Skeletal muscle tissue (tissue), 4 donors: ENCODE results near the gene TSFM. TPM values are rescaled to one million over a fixed set of nuclear protein-coding genes. Genes with fewer than 3 reads are reported as not detected.
"Not testable (repeated sequence)": the region's sequence is repeated elsewhere in the genome, so short reads cannot be mapped to it uniquely, and the experiment has no call there.

Source experiments
- H3K27ac ChIP-seq: one replicate; pipeline ENCODE4 v1.7.0; 2013; ENCODE audit warnings: mild to moderate bottlenecking, low read depth, low read length, inconsistent platforms
- H3K27me3 ChIP-seq, 3 donors: one replicate each; pipeline ENCODE4 v1.7.0; 2013; ENCODE audit warnings: low read length in 3 of 3; ENCODE audit not compliant: control insufficient read depth in 3 of 3, insufficient read depth in 3 of 3
- H3K36me3 ChIP-seq, 3 donors: one replicate each; pipeline ENCODE4 v1.7.0; 2013; ENCODE audit warnings: low read length in 3 of 3; ENCODE audit not compliant: control insufficient read depth in 3 of 3, insufficient read depth in 3 of 3
- H3K4me1 ChIP-seq, 3 donors: one replicate each; pipeline ENCODE4 v1.7.0; 2013; ENCODE audit warnings: low read length in 3 of 3, mild to moderate bottlenecking in 3 of 3; ENCODE audit not compliant: control insufficient read depth in 3 of 3, insufficient read depth in 3 of 3
- H3K4me3 ChIP-seq, 3 donors: one replicate each; pipeline ENCODE4 v1.7.0; 2013; ENCODE audit warnings: low read length in 3 of 3
- H3K9ac ChIP-seq, 3 donors: one replicate each; pipeline ENCODE4 v1.7.0; 2013; ENCODE audit warnings: low read length in 3 of 3, mild to moderate bottlenecking in 3 of 3, moderate library complexity in 2 of 3, low read depth in 1 of 3
- H3K9me3 ChIP-seq, 3 donors: one replicate each; pipeline ENCODE4 v1.7.0; 2013; ENCODE audit warnings: low read length in 3 of 3; ENCODE audit not compliant: control insufficient read depth in 3 of 3
- total RNA-seq: library from RNA; depleted of rRNA; stranded (reverse); fragments of >200 nt; gene quantifications from one replicate; pipeline ENCODE4 v1.2.3, GENCODE V29; 2014
- donor health status: Osteomylitis.

Gene TSFM
- total RNA-seq, 1 donor from 2014 or later: 17.2 TPM

DNA sequence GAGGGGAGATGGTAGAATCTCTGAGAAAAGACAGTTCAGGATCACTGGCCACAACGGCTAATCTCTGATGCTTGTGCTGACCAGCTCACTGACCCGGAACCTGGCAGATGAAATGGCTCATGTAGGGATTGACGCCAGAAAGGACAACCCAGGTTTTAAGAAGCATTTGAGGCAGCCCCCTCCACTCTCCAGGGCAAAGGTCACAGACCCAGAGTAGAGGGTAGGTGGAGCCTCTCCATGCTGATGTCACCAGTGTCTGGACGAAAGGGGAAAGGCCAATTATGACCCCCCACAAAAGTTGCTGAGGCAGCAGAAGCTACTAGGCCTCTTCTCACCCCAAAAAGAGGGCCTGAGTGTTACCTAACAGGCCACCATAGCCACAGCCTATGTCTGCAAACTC lies 11.9 kb upstream of the TSFM start:
- no peak overlapping the region for H3K9ac ChIP-seq
- H3K27me3 ChIP-seq: peaks cover 17 to 21% (median 18%) of the 10 kb centered on the region in 3 donors
- peaks cover 31 to 43% (median 36%) of the 10 kb centered on the region in 3 donors for H3K4me1 ChIP-seq
- H3K36me3 ChIP-seq: peaks cover 22 to 36% (median 26%) of the 10 kb centered on the region in 3 donors
- no peaks in the 10 kb centered on the region for H3K9me3 ChIP-seq
- H3K4me3 ChIP-seq: peak overlapping the region in 1 of 3 donors; percentile 6
- H3K27ac ChIP-seq: no peak overlapping the region

DNA sequence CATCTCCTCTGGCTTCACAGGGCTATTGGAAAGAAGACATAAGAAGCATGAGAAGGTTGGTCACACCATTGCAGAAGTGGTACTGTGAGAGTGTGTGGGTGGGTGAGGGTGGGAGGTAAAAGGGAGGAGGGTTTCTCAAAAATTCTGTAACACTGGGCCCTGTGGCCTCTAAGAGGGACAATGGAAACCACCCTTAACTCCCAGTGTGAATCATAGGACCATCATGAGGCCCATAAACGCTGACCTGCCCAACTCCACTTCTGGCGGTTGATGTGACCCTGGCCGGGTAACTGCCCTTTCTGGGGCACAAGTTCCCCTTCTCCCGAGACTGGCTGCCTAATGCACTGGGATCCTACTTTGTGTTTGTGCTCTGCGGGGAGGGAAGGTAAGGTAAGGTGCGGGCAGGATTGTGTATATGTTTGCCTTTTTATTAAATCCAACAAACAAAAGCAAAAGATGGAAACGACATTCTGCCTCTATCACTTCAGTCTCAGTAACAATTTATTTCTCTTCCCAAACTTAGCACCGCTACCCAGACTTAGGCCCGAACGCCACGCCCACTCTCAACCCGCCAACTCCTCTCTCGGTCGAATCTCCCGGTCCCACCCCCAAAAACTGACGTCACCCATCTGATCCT lies 11.2 kb upstream of the TSFM start:
- Histone ChIP-seq H3K4me3 (peak overlapping the region; percentile 89 to 99 (median 98)), H3K9me3 (no peaks in the 10 kb centered on the region), H3K9ac (peak overlapping the region; percentile 85 to 94 (median 92)), H3K36me3 (peaks cover 24 to 39% (median 27%) of the 10 kb centered on the region in 3 donors), H3K27ac (peak overlapping the region; percentile 79), H3K4me1 (peaks cover 26 to 37% (median 30%) of the 10 kb centered on the region in 3 donors), H3K27me3 (peaks cover 11 to 14% (median 12%) of the 10 kb centered on the region in 3 donors)

DNA sequence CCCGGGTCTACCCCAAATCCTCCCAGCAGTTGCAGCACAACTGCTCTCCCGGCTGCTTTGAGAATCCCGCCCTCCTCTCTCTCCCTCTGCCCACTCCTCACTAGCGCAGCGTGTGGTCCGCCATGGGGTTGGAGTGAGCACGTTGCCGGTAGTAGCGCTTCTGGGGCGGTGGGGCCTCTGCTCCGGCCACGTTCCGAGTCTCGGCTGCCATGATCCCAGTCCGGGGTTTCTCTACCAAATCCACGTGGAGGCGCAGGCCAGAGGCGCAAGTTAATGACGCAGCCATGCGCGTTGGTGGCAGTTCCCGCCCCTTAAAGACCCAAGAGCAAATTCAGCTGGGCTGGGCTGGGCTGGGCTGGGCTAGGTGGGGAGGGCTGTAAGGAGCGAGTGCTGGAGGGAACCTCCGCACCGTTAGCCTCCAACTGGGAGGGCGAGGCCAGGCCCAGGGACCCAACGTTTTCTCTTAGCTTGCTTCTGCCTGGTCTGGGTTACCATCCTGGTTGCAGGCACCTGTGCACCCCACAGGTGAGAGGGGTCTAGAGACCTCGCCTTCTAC lies 10.6 kb upstream of the TSFM start, which contains the start of gene METTL1:
METTL1 (minus strand) TSS at position 233 of the 556 bp plus-strand sequence; CDS start at position 211, 22 bp downstream.
- peak within 1 kb of the TSS; percentile 85 to 94 (median 92) for H3K9ac ChIP-seq
- H3K27ac ChIP-seq: peak within 1 kb of the TSS; percentile 79
- peaks cover 5 to 8% (median 6%) of the 10 kb centered on the region in 3 donors for H3K27me3 ChIP-seq
- H3K4me1 ChIP-seq: peaks cover 20 to 31% (median 24%) of the 10 kb centered on the region in 3 donors
- H3K36me3 ChIP-seq: peaks cover 25 to 39% (median 27%) of the 10 kb centered on the region in 3 donors
- H3K4me3 ChIP-seq: peak within 1 kb of the TSS; percentile 89 to 99 (median 98)
- H3K9me3 ChIP-seq: no peaks in the 10 kb centered on the region

DNA sequence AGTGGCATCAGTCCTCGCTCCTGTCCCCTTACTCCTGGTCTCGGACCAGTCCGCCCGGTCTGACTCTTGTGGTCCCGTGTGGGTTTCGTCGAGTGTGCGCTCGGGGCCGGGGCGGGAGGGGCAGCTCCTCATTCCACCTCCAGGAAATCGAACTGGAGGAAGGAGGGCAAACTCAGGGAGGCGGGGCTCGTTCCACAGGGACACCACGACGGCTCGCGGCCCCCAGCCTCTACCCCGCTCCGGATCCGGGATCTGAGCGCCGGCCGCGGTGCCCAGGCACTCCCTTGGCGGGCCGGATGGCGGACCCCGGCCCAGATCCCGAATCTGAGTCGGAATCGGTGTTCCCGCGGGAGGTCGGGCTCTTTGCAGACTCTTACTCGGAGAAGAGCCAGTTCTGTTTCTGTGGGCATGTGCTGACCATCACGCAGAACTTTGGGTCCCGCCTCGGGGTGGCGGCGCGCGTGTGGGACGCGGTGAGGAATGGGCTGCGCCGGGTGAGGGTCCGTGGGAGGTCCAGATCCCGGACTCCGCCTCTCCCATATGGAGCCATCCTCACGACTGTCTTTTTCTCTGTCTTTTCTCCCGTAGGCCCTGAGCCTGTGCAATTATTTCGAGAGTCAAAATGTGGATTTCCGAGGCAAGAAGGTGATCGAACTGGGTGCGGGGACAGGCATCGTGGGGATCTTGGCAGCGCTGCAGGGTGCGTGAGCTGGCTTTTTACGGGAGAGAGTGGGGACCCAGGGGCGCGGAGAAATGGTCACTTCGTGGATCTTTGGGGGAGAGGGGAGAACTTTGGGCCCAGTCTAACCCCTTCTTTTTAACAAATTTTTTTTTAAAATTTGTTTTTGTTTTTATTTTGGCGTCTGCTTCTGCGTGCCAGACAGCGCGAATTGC lies 9.9 kb upstream of the TSFM start, which contains the start of gene EEF1AKMT3:
EEF1AKMT3 (plus strand) TSS at position 186 of the 894 bp plus-strand sequence; CDS start at position 297, 111 bp downstream.
- Histone ChIP-seq H3K9ac (peak within 1 kb of the TSS; percentile 85 to 94 (median 92)), H3K4me3 (peak within 1 kb of the TSS; percentile 89 to 99 (median 98)), H3K9me3 (no peaks in the 10 kb centered on the region), H3K36me3 (peaks cover 25 to 39% (median 27%) of the 10 kb centered on the region in 3 donors), H3K27ac (peak within 1 kb of the TSS; percentile 79), H3K4me1 (peaks cover 19 to 26% (median 22%) of the 10 kb centered on the region in 3 donors), H3K27me3 (peaks cover 0 to 3% (median 0%) of the 10 kb centered on the region in 3 donors)

DNA sequence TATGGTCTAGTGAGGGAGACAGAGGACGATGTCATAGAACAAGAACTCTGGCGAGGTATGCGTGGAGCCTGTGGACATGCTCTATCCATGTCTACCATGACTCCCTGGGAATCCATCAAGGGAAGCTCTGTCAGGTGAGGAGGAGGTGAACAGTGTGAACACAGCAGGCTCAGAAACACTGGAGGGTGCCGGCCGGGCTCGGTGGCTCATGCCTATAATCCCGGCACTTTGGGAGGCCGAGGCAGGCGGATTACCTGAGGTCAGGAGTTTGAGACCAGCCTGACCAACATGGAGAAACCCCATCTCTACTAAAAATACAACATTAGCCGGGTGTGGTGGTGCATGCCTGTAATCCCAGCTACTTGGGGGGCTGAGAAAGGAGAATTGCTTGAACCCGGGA lies 8.0 kb upstream of the TSFM start:
- not testable (repeated sequence) for H3K9ac ChIP-seq, H3K9me3 ChIP-seq, H3K27me3 ChIP-seq, H3K27ac ChIP-seq, H3K4me3 ChIP-seq
- peaks cover 13 to 23% (median 15%) of the 10 kb centered on the region in 3 donors for H3K36me3 ChIP-seq
- H3K4me1 ChIP-seq: peaks cover 20 to 26% (median 22%) of the 10 kb centered on the region in 3 donors

DNA sequence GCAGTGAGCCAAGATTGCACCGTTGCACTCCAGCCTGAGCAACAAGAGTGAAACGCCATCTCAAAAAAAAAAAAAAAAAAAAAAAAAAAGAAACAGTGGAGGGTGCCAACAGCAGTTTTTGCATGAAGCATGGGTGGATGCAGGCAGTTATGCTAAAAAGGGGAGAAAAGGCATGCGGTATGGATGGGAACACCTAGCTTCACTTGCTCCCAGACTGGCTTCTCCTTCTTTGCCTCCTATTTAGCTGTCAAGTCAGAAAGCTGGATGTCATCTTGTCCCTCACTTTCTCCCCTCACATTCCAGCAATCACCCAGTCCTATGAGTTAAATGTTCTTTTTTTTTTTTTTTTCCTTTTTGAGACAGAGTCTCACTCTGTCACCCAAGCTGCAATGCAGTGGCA lies 7.5 kb upstream of the TSFM start:
- H3K27ac ChIP-seq: no peak overlapping the region
- no peaks in the 10 kb centered on the region for H3K9me3 ChIP-seq
- peaks cover 11 to 22% (median 15%) of the 10 kb centered on the region in 3 donors for H3K36me3 ChIP-seq
- H3K9ac ChIP-seq: no peak overlapping the region
- no peak overlapping the region for H3K4me3 ChIP-seq
- no peaks in the 10 kb centered on the region for H3K27me3 ChIP-seq
- H3K4me1 ChIP-seq: peaks cover 22 to 26% (median 23%) of the 10 kb centered on the region in 3 donors

DNA sequence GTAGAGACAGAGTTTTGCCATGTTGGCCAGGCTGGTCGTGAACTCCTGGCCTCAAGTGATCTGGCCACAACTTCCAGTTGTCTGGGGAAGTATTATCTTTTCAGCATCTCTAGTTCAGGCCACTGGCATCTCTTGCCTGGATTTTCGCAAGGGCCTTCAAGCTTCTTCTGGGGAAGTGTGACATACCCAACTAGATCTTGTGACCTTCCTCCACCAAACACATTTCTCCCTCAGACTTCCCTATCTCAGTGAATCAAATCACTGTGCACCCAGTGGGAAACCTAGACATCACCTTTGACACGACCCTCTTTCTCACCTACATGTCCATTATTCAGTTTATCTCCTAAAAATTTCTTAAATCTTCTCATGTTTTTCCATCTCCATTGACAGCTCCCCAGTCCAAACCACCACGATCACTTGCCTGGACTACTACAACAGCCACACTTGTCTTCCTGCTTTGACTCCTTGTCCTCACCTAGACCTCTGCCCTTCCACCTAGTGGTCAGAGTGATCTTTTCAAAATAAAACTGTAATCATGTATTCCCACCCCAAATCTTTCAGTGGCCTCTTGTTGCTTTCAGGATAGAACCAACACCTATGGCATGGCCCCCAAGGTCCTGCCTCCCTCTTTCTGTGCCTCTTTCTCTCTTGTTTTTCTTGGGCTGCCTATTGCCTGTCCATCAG lies 6.9 kb upstream of the TSFM start:
- no peaks in the 10 kb centered on the region for H3K27me3 ChIP-seq
- no peaks in the 10 kb centered on the region for H3K9me3 ChIP-seq
- no peak overlapping the region for H3K4me3 ChIP-seq
- no peak overlapping the region for H3K9ac ChIP-seq
- H3K36me3 ChIP-seq: peaks cover 10 to 22% (median 12%) of the 10 kb centered on the region in 3 donors
- H3K4me1 ChIP-seq: peaks cover 22 to 23% (median 23%) of the 10 kb centered on the region in 3 donors
- no peak overlapping the region for H3K27ac ChIP-seq

DNA sequence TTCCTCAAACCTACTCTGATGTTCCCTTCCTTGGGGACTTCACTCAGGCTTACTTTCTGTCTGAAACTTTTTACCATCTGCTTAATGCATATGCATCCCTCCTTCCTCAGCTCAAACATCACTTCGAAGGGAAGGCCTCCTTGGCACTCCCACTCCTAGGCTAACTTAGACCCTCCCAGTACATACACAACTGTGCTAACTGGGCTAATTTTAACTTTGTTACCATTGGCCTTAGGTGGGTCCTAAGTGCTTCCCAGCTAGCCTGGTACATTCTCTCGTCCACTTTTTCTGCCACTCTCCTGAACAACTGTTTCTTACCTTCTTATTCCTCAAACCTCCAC lies 6.4 kb upstream of the TSFM start:
- no peak overlapping the region for H3K9ac ChIP-seq
- peaks cover 6 to 20% (median 9%) of the 10 kb centered on the region in 3 donors for H3K36me3 ChIP-seq
- H3K9me3 ChIP-seq: no peaks in the 10 kb centered on the region
- peaks cover 17 to 19% (median 18%) of the 10 kb centered on the region in 3 donors for H3K4me1 ChIP-seq
- no peak overlapping the region for H3K4me3 ChIP-seq
- no peak overlapping the region for H3K27ac ChIP-seq
- H3K27me3 ChIP-seq: no peaks in the 10 kb centered on the region

DNA sequence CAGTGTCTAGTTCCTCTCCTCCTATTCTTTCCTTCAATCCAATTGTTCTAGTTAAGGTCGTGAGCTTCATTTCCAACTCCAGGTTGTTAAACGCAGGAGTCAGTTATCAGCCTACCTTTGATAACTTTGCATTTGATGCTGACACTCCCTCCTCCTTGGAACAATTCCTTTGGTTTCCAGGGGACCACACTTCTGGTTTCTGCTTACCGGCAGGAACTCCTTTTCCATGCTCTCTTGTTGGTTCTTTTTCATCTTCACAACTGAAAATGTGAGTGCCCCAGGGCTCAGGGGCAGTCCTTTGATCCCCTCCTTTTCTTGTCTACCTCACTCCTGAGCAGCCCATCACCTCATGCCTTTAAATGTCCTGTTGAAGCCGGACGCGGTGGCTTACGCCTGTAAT lies 5.2 kb upstream of the TSFM start:
- Histone ChIP-seq H3K27me3 (no peaks in the 10 kb centered on the region), H3K4me3 (no peak overlapping the region), H3K9ac (no peak overlapping the region), H3K27ac (no peak overlapping the region), H3K9me3 (no peaks in the 10 kb centered on the region), H3K36me3 (peaks cover 6 to 20% (median 9%) of the 10 kb centered on the region in 3 donors), H3K4me1 (peaks cover 10 to 16% (median 11%) of the 10 kb centered on the region in 3 donors)
